H1 (cell line): Measurements from ENCODE around the gene PREB. TPM values are rescaled to one million over a fixed set of nuclear protein-coding genes. Genes with fewer than 3 reads are reported as not detected.

Source experiments
- CTCF ChIA-PET: fragments of 300-600 bp; sonication (Branson Sonifier 250); formaldehyde crosslinking; loops from one replicate; lab custom pipeline; 2021; ENCODE audit not compliant: partially characterized antibody; lab: Charles Lee
- POLR2A ChIA-PET: fragments of 300-600 bp; sonication (Branson Sonifier 250); formaldehyde crosslinking; loops from one replicate; lab custom pipeline; 2021; ENCODE audit warnings: inconsistent platforms; ENCODE audit not compliant: partially characterized antibody; lab: Charles Lee
- DNase-seq, 2 experiments: peaks; one replicate each; pipeline versions ENCODE4 v3.0.0 to v3.0.0-alpha.2; 2010 to 2022; ENCODE audit warnings: low spot score in 2 of 2, low read depth in 1 of 2, mixed read lengths in 1 of 2
- FAIRE-seq: peaks from 2 replicates; lab custom pipeline; 2011; peaks lifted over from hg19 to GRCh38; lab: Jason Lieb, UNC
- H2AFZ ChIP-seq: 2 replicates; pipeline ENCODE4 v1.8.1; 2012; ENCODE audit warnings: low read length, inconsistent platforms
- H2AK5ac ChIP-seq: 2 replicates; pipeline ENCODE4 v1.6.1; 2013; ENCODE audit warnings: low read depth, low read length
- H2BK120ac ChIP-seq: replicated peaks from 2 replicates; pipeline ENCODE3; 2013; ENCODE audit warnings: low read depth, low read length, inconsistent platforms
- H2BK12ac ChIP-seq: 2 replicates; pipeline ENCODE4 v1.6.1; 2013; ENCODE audit warnings: low read depth, low read length
- H2BK15ac ChIP-seq: 2 replicates; pipeline ENCODE4 v1.6.1; 2013; ENCODE audit warnings: low read length
- H2BK20ac ChIP-seq: 2 replicates; pipeline ENCODE4 v1.6.1; 2013; ENCODE audit warnings: low read length
- H2BK5ac ChIP-seq: 2 replicates; pipeline ENCODE4 v1.6.1; 2013; ENCODE audit warnings: low read depth, low read length
- H3K14ac ChIP-seq: 2 replicates; pipeline ENCODE4 v1.6.1; 2013; ENCODE audit warnings: inconsistent platforms; ENCODE audit not compliant: insufficient read length
- H3K18ac ChIP-seq: 2 replicates; pipeline ENCODE4 v1.6.1; 2013; ENCODE audit warnings: low read length; ENCODE audit errors: extremely low read depth
- H3K23ac ChIP-seq: 2 replicates; pipeline ENCODE4 v1.6.1; 2013; ENCODE audit warnings: inconsistent platforms; ENCODE audit not compliant: insufficient read length
- H3K23me2 ChIP-seq: 2 replicates; pipeline ENCODE4 v1.6.1; 2013; ENCODE audit warnings: low read depth, low read length
- H3K27ac ChIP-seq: 2 replicates; pipeline ENCODE4 v1.6.1; 2011; ENCODE audit warnings: low read depth, low read length, inconsistent platforms
- H3K27me3 ChIP-seq, 4 experiments: replicated peaks in 1 of 4; 1 replicate in 1 of 4; 2 replicates in 3 of 4; pipeline versions ENCODE4 v1.6.1 to v1.8.1; 2011 to 2013; ENCODE audit warnings: low read length in 3 of 4, mild to moderate bottlenecking in 3 of 4, inconsistent platforms in 2 of 4, mixed read lengths in 2 of 4, moderate library complexity in 1 of 4; ENCODE audit not compliant: control insufficient read depth in 3 of 4, insufficient read depth in 3 of 4; ENCODE audit errors: extremely low read depth in 1 of 4
- H3K36me3 ChIP-seq, 4 experiments: 2 replicates each; pipeline versions ENCODE4 v1.6.1 to v1.8.1; 2011 to 2013; ENCODE audit warnings: mild to moderate bottlenecking in 4 of 4, low read length in 3 of 4, moderate library complexity in 2 of 4, control low read depth in 1 of 4, inconsistent platforms in 1 of 4; ENCODE audit not compliant: insufficient read depth in 4 of 4, control insufficient read depth in 2 of 4
- H3K4ac ChIP-seq: replicated peaks from 2 replicates; pipeline ENCODE3; 2013; ENCODE audit warnings: low read length, low read depth, mixed read lengths, inconsistent platforms; ENCODE audit not compliant: insufficient read length
- H3K4me1 ChIP-seq, 4 experiments: replicated peaks in 1 of 4; 1 replicate in 1 of 4; 2 replicates in 3 of 4; pipeline versions ENCODE4 v1.6.1 to v1.8.1; 2011 to 2013; ENCODE audit warnings: low read length in 3 of 4, inconsistent platforms in 2 of 4, mixed read lengths in 1 of 4; ENCODE audit not compliant: insufficient read depth in 4 of 4, control insufficient read depth in 3 of 4
- H3K4me2 ChIP-seq, 2 experiments: 2 replicates each; pipeline versions ENCODE4 v1.6.1 to v1.8.1; 2011 to 2013; ENCODE audit warnings: low read depth in 2 of 2, low read length in 2 of 2, control low read depth in 1 of 2, inconsistent platforms in 1 of 2, mild to moderate bottlenecking in 1 of 2; ENCODE audit not compliant: insufficient read depth in 1 of 2
- H3K4me3 ChIP-seq, 4 experiments: fragments of 200-600, 300-600 bp in 1 of 4; sonication (generic), shearing (Covaris generic), sonication (Bioruptor Twin) in 1 of 4; 2 replicates each; pipeline versions ENCODE4 v1.5.1 to v1.8.1; 2011 to 2016; ENCODE audit warnings: low read length in 4 of 4, low read depth in 3 of 4, control low read depth in 2 of 4, inconsistent platforms in 2 of 4, mild to moderate bottlenecking in 2 of 4, mixed read lengths in 1 of 4, moderate library complexity in 1 of 4; ENCODE audit not compliant: insufficient read depth in 2 of 4; ENCODE audit errors: extremely low read depth in 1 of 4
- H3K56ac ChIP-seq: replicated peaks from 2 replicates; pipeline ENCODE3; 2013; ENCODE audit warnings: low read depth, mild to moderate bottlenecking, mixed read lengths, low read length, inconsistent platforms; ENCODE audit not compliant: insufficient read length
- H3K79me1 ChIP-seq: 2 replicates; pipeline ENCODE4 v1.6.1; 2013; ENCODE audit warnings: low read depth, low read length, control low read depth
- H3K79me2 ChIP-seq, 2 experiments: 2 replicates each; pipeline versions ENCODE4 v1.6.1 to v1.8.1; 2012 to 2013; ENCODE audit warnings: low read length in 2 of 2, mild to moderate bottlenecking in 2 of 2, inconsistent platforms in 1 of 2; ENCODE audit not compliant: insufficient read depth in 2 of 2, control insufficient read depth in 1 of 2
- H3K9ac ChIP-seq, 4 experiments: replicated peaks in 1 of 4; 1 replicate in 1 of 4; 2 replicates in 3 of 4; pipeline versions ENCODE4 v1.6.1 to v1.8.1; 2011 to 2013; ENCODE audit warnings: low read depth in 3 of 4, low read length in 3 of 4, control low read depth in 2 of 4, mild to moderate bottlenecking in 2 of 4, moderate library complexity in 2 of 4, inconsistent platforms in 1 of 4; ENCODE audit errors: extremely low read depth in 1 of 4
- H3K9me3 ChIP-seq, 2 experiments: 2 replicates each; pipeline versions ENCODE4 v1.6.1 to v1.8.1; 2012 to 2013; ENCODE audit warnings: mild to moderate bottlenecking in 2 of 2, moderate library complexity in 2 of 2, control low read depth in 1 of 2, inconsistent platforms in 1 of 2, low read depth in 1 of 2, low read length in 1 of 2, mixed read lengths in 1 of 2; ENCODE audit not compliant: insufficient read depth in 2 of 2
- H4K20me1 ChIP-seq, 2 experiments: replicated peaks in 1 of 2; 2 replicates each; pipeline versions ENCODE3 to v1.8.1; 2011 to 2013; ENCODE audit warnings: inconsistent platforms in 2 of 2, low read length in 2 of 2, mild to moderate bottlenecking in 1 of 2; ENCODE audit not compliant: insufficient read depth in 2 of 2, control insufficient read depth in 1 of 2
- H4K5ac ChIP-seq: 2 replicates; pipeline ENCODE4 v1.6.1; 2013; ENCODE audit warnings: low read length, low read depth, mixed read lengths, inconsistent platforms; ENCODE audit not compliant: insufficient read length
- H4K8ac ChIP-seq: 2 replicates; pipeline ENCODE4 v1.8.0; 2013; ENCODE audit warnings: mild to moderate bottlenecking, moderate library complexity, low read length, inconsistent platforms; ENCODE audit not compliant: insufficient read depth; ENCODE audit errors: extremely low read depth
- H4K91ac ChIP-seq: replicated peaks from 2 replicates; pipeline ENCODE3; 2013; ENCODE audit warnings: low read length, mixed read lengths, inconsistent platforms; ENCODE audit not compliant: insufficient read length
- BACH1 ChIP-seq: IDR thresholded peaks from 2 replicates; pipeline ENCODE4 v1.6.1; 2012; ENCODE audit warnings: low read length, improper control_type of control experiment
- CHD2 ChIP-seq: IDR thresholded peaks from 2 replicates; pipeline ENCODE4 v1.6.1; 2012; ENCODE audit warnings: low read length, improper control_type of control experiment
- HDAC6 ChIP-seq: IDR thresholded peaks from one replicate; pipeline ENCODE4 v1.7.1; 2012; ENCODE audit warnings: low read depth, mild to moderate bottlenecking, inconsistent platforms, low read length, moderate library complexity
- JUN ChIP-seq: IDR thresholded peaks from 2 replicates; pipeline ENCODE4 v1.6.1; 2011; ENCODE audit warnings: low read depth, mild to moderate bottlenecking, improper control_type of control experiment, low read length
- SRF ChIP-seq: IDR thresholded peaks from 2 replicates; pipeline ENCODE4 v1.6.1; 2011; ENCODE audit warnings: mild to moderate bottlenecking, low read depth, low read length, moderate library complexity
- TEAD4 ChIP-seq: IDR thresholded peaks from 2 replicates; pipeline ENCODE4 v1.6.1; 2012; ENCODE audit warnings: low read depth, low read length, inconsistent platforms, mixed read lengths
- WGBS, 2 experiments: shearing (Covaris generic) in 1 of 2; methylation state at CpG; one replicate each; pipeline versions ENCODE4 v1.1.6 to v1.1.7; 2013 to 2015; ENCODE audit warnings: low lambda C conversion rate in 2 of 2, mixed read lengths in 2 of 2, inconsistent platforms in 1 of 2, low coverage in 1 of 2, missing lambda C conversion rate in 1 of 2; ENCODE audit not compliant: insufficient replicate concordance in 2 of 2, insufficient coverage in 1 of 2, insufficient read length in 1 of 2; ENCODE audit errors: extremely low coverage in 1 of 2, missing lambda C conversion rate in 1 of 2; 5-methylcytosine and 5-hydroxymethylcytosine counted together
- polyA plus RNA-seq, 7 experiments: library from polyadenylated mRNA; depleted of rRNA in 3 of 7; stranded (reverse) in 5 of 7; unstranded in 2 of 7; fragments of >200 nt in 5 of 7; fragments of 200-250 nt in 2 of 7; gene quantifications; 1 replicate in 5 of 7; 2 replicates in 1 of 7; 4 replicates in 1 of 7; pipeline versions ENCODE4 v1.2.1 to v1.2.3, GENCODE V29; 2011 to 2013; ENCODE audit warnings: missing spikeins in 2 of 7, mixed read lengths in 2 of 7
- total RNA-seq: library from RNA; stranded (reverse); fragmentation: NEBNext Ultra II Directional; extraction: Animal tissue kit (Norgen Biotek cat#: 25700); gene quantifications from 2 replicates; pipeline ENCODE4 v1.2.1, GENCODE V29; 2021
- TF ChIP-seq, protein P1 (sequence below), 3 experiments: IDR thresholded peaks; 1 replicate in 2 of 3; 2 replicates in 1 of 3; pipeline versions ENCODE4 v1.5.1 to v1.6.1; 2011; ENCODE audit warnings: low read length in 3 of 3, mild to moderate bottlenecking in 3 of 3, inconsistent platforms in 2 of 3, low read depth in 1 of 3, moderate library complexity in 1 of 3; ENCODE audit not compliant: insufficient read depth in 1 of 3; ENCODE audit errors: control extremely low read depth in 1 of 3
- TF ChIP-seq, protein P2 (sequence below): IDR thresholded peaks from 2 replicates; pipeline ENCODE4 v1.6.1; 2012; ENCODE audit warnings: inconsistent platforms

The PREB gene
- total and polyA plus RNA-seq, 2 of the 8 experiments (the other 6 are each of a cell fraction or from before 2014, with no cell fraction given) = 54.1 to 72.2 TPM

DNA sequence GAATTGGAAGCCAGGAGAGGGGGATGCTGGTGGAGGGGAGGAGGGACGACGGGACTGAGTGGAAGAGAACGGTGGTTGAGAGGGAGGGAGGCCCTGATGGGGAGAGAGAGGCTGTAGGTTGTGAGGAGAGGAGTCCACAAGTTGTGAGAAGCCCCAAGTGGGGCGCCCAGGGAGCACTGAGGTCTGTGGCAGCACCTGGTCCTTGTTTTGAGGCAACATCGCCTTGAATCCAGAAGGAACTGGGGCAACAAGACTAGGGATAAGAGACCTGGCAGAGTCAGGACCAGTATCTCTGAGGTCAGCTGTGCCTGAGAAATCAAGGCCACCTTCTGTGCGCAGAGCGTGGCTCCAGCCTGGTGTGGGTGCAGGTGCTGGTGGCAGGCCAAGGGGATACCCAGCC lies 3.7 kb upstream of the PREB start:
- no peak overlapping the region for H3K4ac ChIP-seq
- CTCF ChIA-PET = interaction anchor here (0.8 to 3.7 kb wide), 6 partner anchors 24 to 127 kb away, joined by 3 to 11 read pairs (median 4); no protein-coding TSS in a partner anchor
- no peaks in the 10 kb centered on the region for H3K27me3 ChIP-seq
- no peak overlapping the region for H3K4me2 ChIP-seq
- H3K9me3 ChIP-seq = no peaks in the 10 kb centered on the region
- H3K4me1 ChIP-seq = peaks cover 0 to 4% (median 3%) of the 10 kb centered on the region in 4 experiments; a peak in 5 of 7 replicates
- no peak overlapping the region for H4K5ac ChIP-seq
- H3K79me1 ChIP-seq = peaks cover 4% of the 10 kb centered on the region; the same call in 1 of the 2 replicates
- no peak overlapping the region for H2BK12ac ChIP-seq
- no peak overlapping the region; the same call in 1 of the 2 replicates for H3K18ac ChIP-seq
- no peak overlapping the region for H2BK20ac ChIP-seq
- H4K91ac ChIP-seq = no peak overlapping the region
- no peak overlapping the region for H2AK5ac ChIP-seq
- no peak overlapping the region for H2BK5ac ChIP-seq
- H3K23me2 ChIP-seq = peaks cover 2% of the 10 kb centered on the region; the same call in 1 of the 2 replicates
- 88% methylated on average over 7 of the region's 7 CpGs; no CpG with 5 or more reads in 1 of the 2 experiments for WGBS, 2 experiments
- peaks cover 2 to 3% of the 10 kb centered on the region in 2 experiments for H4K20me1 ChIP-seq
- H3K9ac ChIP-seq = no peak overlapping the region
- FAIRE-seq (no peak), DNase-seq (no peak)
- H3K4me3 ChIP-seq = no peak overlapping the region
- H3K14ac ChIP-seq = no peak overlapping the region
- H2BK120ac ChIP-seq = no peak overlapping the region
- POLR2A ChIA-PET = interaction anchor here (1.2 to 1.5 kb wide), 2 partner anchors 11 to 12 kb away, joined by 4 to 5 read pairs; partner anchors contain the start of gene TCF23
- H3K79me2 ChIP-seq = peaks cover 0 to 9% of the 10 kb centered on the region in 2 experiments; a peak in 2 of 4 replicates
- no peaks in the 10 kb centered on the region for H3K36me3 ChIP-seq
- peak overlapping the region; percentile 71; the same call in 1 of the 2 replicates for H4K8ac ChIP-seq
- H2AFZ ChIP-seq = no peak overlapping the region
- no peak overlapping the region for H3K56ac ChIP-seq
- no peak overlapping the region for H3K23ac ChIP-seq
- H3K27ac ChIP-seq = no peak overlapping the region
- peak overlapping the region; percentile 63; the same call in 1 of the 2 replicates for H2BK15ac ChIP-seq
- no peak for TF ChIP-seq HDAC6
- no peak for TF ChIP-seq CHD2
- TF ChIP-seq BACH1 = no peak
- TF ChIP-seq, protein P1, sequence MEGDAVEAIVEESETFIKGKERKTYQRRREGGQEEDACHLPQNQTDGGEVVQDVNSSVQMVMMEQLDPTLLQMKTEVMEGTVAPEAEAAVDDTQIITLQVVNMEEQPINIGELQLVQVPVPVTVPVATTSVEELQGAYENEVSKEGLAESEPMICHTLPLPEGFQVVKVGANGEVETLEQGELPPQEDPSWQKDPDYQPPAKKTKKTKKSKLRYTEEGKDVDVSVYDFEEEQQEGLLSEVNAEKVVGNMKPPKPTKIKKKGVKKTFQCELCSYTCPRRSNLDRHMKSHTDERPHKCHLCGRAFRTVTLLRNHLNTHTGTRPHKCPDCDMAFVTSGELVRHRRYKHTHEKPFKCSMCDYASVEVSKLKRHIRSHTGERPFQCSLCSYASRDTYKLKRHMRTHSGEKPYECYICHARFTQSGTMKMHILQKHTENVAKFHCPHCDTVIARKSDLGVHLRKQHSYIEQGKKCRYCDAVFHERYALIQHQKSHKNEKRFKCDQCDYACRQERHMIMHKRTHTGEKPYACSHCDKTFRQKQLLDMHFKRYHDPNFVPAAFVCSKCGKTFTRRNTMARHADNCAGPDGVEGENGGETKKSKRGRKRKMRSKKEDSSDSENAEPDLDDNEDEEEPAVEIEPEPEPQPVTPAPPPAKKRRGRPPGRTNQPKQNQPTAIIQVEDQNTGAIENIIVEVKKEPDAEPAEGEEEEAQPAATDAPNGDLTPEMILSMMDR (IDR thresholded peaks at IDR 0.05; ENCODE audit: control extremely low read depth in 1 of 3, insufficient read depth in 1 of 3, low read depth in 1 of 3, low read length in 3 of 3) = no peak
- no peak for TF ChIP-seq JUN
- TF ChIP-seq, protein P2, sequence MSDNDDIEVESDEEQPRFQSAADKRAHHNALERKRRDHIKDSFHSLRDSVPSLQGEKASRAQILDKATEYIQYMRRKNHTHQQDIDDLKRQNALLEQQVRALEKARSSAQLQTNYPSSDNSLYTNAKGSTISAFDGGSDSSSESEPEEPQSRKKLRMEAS = no peak
- TF ChIP-seq TEAD4 = no peak
- no peak for TF ChIP-seq SRF
